Measurements from ENCODE around the gene UBE2J2. TPM values are rescaled to one million over a fixed set of nuclear protein-coding genes. Genes with fewer than 3 reads are reported as not detected.

UBE2J2 gene
- total RNA-seq, 1 donor from 2014 or later: 73.8 TPM

DNA sequence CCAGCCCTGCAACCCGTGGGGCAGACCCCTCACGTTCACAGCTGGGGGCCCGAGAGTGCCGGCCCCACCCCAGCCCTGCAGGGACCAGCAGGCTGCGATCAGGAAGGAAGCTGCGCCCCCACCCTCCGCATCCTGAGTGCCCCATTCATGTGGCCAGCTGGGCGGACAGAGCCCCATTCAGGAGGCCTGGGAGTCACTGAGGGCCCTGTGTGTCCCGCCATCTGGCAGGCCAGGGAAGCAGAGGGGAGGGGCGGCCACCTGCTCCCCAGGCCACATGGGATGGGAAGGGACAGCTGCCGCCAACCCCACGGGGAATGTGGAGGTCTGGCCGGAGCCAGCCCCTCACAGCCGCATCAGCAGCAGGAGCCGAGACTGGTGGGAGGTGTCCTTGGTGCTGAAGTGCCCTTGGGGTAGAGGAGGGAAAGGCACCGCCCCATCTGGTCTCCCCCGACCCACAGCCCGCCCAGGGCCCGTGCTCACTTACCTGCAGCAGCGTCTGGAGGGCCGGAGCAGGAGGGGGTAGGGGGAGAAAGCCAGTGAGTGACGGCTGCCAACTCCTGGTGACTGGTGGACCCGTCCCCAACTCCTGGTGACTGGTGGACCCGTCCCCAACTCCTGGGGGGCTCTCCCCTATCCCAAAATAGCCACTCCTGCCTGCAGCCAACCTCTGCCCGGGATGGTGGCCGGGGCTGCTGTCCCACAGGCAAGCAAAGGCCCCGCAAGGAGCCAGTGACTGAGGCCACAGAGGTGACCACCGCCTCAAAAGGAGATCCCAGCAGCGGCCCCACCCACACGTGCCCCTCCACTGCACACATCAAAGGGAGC is 25.4 kb upstream of the UBE2J2 start:
- Mint-ChIP-seq H3K36me3 (no peaks in the 10 kb centered on the region), H3K9me3 (no peaks in the 10 kb centered on the region), H3K27ac (no peak overlapping the region), H3K27me3 (no peaks in the 10 kb centered on the region), H3K4me3 (no peak overlapping the region), H3K4me1 (ENCODE audit: unreplicated experiment) (no peaks in the 10 kb centered on the region)
- no peak for TF ChIP-seq CTCF (conservative IDR thresholded peaks at IDR 0.05)
- DNase-seq (ENCODE audit: extremely low spot score, unreplicated experiment): no peak

DNA sequence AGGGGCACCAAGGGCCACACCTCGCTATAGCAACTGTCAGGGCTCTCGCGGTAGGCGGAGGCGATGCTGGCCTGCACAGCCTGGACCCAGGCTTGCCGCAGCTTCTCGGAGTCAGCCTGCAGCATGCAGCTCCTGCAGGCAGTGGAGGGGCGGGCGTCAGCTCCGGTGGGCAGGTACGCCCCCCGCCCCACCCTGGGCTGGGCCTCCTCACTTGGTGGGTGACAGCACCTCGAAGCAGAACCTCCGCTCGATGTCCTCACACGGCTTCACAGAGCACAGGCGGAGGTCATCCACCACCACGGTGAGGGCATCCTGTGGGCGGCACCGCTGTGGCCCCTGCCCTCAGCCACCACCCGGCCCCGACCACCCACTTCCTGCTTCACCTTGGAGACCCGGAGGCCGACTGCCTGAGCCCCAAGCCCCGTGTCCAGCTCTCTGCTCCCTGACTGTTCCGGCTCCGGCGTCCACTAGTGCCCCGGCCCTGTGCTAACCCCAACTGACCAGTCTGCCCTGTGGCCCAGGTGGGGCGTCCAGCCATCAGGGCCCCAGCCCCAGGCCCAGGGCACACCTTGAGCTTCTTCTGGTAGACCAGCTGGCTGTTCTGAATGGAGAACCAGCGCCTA is 24.3 kb upstream of the UBE2J2 start:
- H3K4me3 Mint-ChIP-seq: no peak overlapping the region
- no peaks in the 10 kb centered on the region for H3K27me3 Mint-ChIP-seq
- H3K4me1 Mint-ChIP-seq (ENCODE audit: unreplicated experiment): no peaks in the 10 kb centered on the region
- H3K27ac Mint-ChIP-seq: no peak overlapping the region
- TF ChIP-seq CTCF (conservative IDR thresholded peaks at IDR 0.05): no peak
- DNase-seq (ENCODE audit: extremely low spot score, unreplicated experiment): no peak
- no peaks in the 10 kb centered on the region for H3K9me3 Mint-ChIP-seq
- H3K36me3 Mint-ChIP-seq: no peaks in the 10 kb centered on the region

- no peak overlapping the region for H3K27ac Mint-ChIP-seq
- H3K27me3 Mint-ChIP-seq: no peaks in the 10 kb centered on the region
- no peak for TF ChIP-seq CTCF (conservative IDR thresholded peaks at IDR 0.05)
- H3K36me3 Mint-ChIP-seq: no peaks in the 10 kb centered on the region
- no peak for DNase-seq (ENCODE audit: extremely low spot score, unreplicated experiment)
- peaks cover 6% of the 10 kb centered on the region for H3K4me1 Mint-ChIP-seq (ENCODE audit: unreplicated experiment)
- H3K4me3 Mint-ChIP-seq: no peak overlapping the region
- H3K9me3 Mint-ChIP-seq: no peaks in the 10 kb centered on the region
These were observed 22.7 kb upstream of the UBE2J2 start for GRCh38 chr1:1296070-1297061.

DNA sequence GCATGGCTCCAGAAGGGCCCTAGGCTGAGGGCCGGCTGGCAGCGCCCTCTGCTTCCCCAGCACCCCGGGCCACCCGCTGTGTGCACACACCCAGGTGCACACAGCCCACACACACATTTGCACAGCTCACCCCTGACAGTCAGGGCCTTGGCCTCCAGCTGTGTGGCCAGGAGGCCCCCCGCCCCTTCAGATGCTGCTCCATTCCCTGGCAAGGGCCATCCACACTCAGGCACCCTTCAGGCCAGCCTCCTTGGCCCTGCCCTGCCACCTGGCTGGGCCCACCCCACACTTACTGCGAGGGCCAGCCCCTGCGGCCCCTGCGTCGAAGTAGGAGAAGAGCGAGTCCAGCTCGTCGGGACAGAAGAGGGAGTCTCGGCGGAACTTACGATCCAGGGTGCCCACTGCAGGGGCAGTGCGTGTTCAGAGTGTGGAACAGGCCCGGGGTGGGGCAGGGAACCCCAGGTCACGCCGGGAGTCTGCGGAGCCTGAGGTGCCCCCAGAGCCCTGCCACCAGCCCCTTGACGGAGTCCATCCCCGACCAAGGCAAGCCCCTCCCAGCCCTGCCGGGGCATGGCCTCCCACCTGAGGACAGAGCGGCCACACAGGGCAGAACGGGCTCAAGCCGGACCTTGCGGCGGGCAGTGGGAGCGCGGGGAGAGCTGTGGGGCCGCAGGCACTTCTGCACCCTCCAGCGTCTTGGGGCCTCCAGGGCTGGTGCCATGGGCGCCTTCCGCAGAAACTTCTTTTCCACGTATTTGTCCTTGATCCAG is 21.7 kb upstream of the UBE2J2 start:
- Mint-ChIP-seq H3K4me3 (no peak overlapping the region), H3K9me3 (no peaks in the 10 kb centered on the region), H3K4me1 (ENCODE audit: unreplicated experiment) (peaks cover 6% of the 10 kb centered on the region), H3K36me3 (no peaks in the 10 kb centered on the region), H3K27me3 (no peaks in the 10 kb centered on the region), H3K27ac (no peak overlapping the region)
- no peak for DNase-seq (ENCODE audit: extremely low spot score, unreplicated experiment)
- no peak for TF ChIP-seq CTCF (conservative IDR thresholded peaks at IDR 0.05)

All from type B pancreatic cell (in vitro differentiated cells).